SK-N-SH treated with all-trans-retinoic acid at 6 μM for 48 hours (cell line): ENCODE data around the gene KBTBD12.

Source experiments
- ATAC-seq: fragments of 200-7000 bp; cut with Tn5 transposase; 3 replicates; pipeline ENCODE4 v1.9.1; 2020; ENCODE audit warnings: mild to moderate bottlenecking, moderate library complexity
- ARNTL ChIP-seq: fragments of 450-650 bp; formaldehyde crosslinking; IDR thresholded peaks from 2 replicates; pipeline ENCODE4 v1.5.0; 2020; ENCODE audit warnings: low read depth, mild to moderate bottlenecking, moderate library complexity, borderline replicate concordance
- CSDC2 ChIP-seq: fragments of 250-450 bp; sonication (Bioruptor Pico); IDR thresholded peaks from 2 replicates; pipeline ENCODE4 v1.5.0; 2020; ENCODE audit warnings: mild to moderate bottlenecking, moderate library complexity
- ESRRG ChIP-seq: fragments of 250-450 bp; sonication (Bioruptor Pico); IDR thresholded peaks from 2 replicates; pipeline ENCODE4 v1.6.1; 2021; ENCODE audit warnings: mild to moderate bottlenecking
- GLIS3 ChIP-seq: fragments of 250-450 bp; sonication (Bioruptor Pico); IDR thresholded peaks from 2 replicates; pipeline ENCODE4 v1.5.0; 2020; ENCODE audit warnings: mild to moderate bottlenecking, moderate library complexity
- ISL1 ChIP-seq: fragments of 250-450 bp; sonication (Bioruptor Pico); IDR thresholded peaks from 2 replicates; pipeline ENCODE4 v2.1.2; 2022; ENCODE audit warnings: mild to moderate bottlenecking, moderate library complexity
- OSR1 ChIP-seq: fragments of 250-450 bp; sonication (Bioruptor Pico); IDR thresholded peaks from 2 replicates; pipeline ENCODE4 v1.8.0; 2022; ENCODE audit warnings: moderate library complexity, mild to moderate bottlenecking, inconsistent platforms
- POU6F1 ChIP-seq: fragments of 250-450 bp; sonication (Bioruptor Pico); IDR thresholded peaks from 2 replicates; pipeline ENCODE4 v1.8.0; 2021; ENCODE audit warnings: low read depth, mild to moderate bottlenecking, moderate library complexity, borderline replicate concordance
- PPARA ChIP-seq: fragments of 250-450 bp; sonication (Bioruptor Pico); IDR thresholded peaks from 2 replicates; pipeline ENCODE4 v1.5.0; 2020; ENCODE audit warnings: mild to moderate bottlenecking, borderline replicate concordance
- RARB ChIP-seq: fragments of 250-450 bp; sonication (Bioruptor Pico); IDR thresholded peaks from 2 replicates; pipeline ENCODE4 v1.8.0; 2021; ENCODE audit warnings: mild to moderate bottlenecking, moderate library complexity
- SNAI2 ChIP-seq: fragments of 250-450 bp; sonication (Bioruptor Pico); IDR thresholded peaks from 2 replicates; pipeline ENCODE4 v1.5.0; 2020; ENCODE audit warnings: mild to moderate bottlenecking, moderate library complexity
- TCF4 ChIP-seq: fragments of 250-450 bp; sonication (Bioruptor Pico); IDR thresholded peaks from 2 replicates; pipeline ENCODE4 v1.8.0; 2021; ENCODE audit warnings: mild to moderate bottlenecking, moderate library complexity, borderline replicate concordance
- TOX ChIP-seq: fragments of 250-450 bp; sonication (Bioruptor Pico); IDR thresholded peaks from 2 replicates; pipeline ENCODE4 v1.8.0; 2021; ENCODE audit warnings: mild to moderate bottlenecking, moderate library complexity, borderline replicate concordance
- TSHZ2 ChIP-seq: fragments of 250-450 bp; sonication (Bioruptor Pico); IDR thresholded peaks from 2 replicates; pipeline ENCODE4 v1.5.0; 2020; ENCODE audit warnings: mild to moderate bottlenecking, moderate library complexity
- ZC3H10 ChIP-seq: fragments of 250-450 bp; sonication (Bioruptor Pico); IDR thresholded peaks from 2 replicates; pipeline ENCODE4 v1.5.1; 2021; ENCODE audit warnings: mild to moderate bottlenecking, moderate library complexity
- ZFP30 ChIP-seq: fragments of 450-650 bp; formaldehyde crosslinking; IDR thresholded peaks from 2 replicates; pipeline ENCODE4 v1.5.0; 2022; ENCODE audit warnings: mild to moderate bottlenecking, moderate library complexity
- ZNF70 ChIP-seq: fragments of 450-650 bp; formaldehyde crosslinking; IDR thresholded peaks from 2 replicates; pipeline ENCODE4 v1.5.0; 2020; ENCODE audit warnings: mild to moderate bottlenecking, moderate library complexity
- ZNF8 ChIP-seq: fragments of 450-650 bp; formaldehyde crosslinking; IDR thresholded peaks from 2 replicates; pipeline ENCODE4 v1.5.0; 2020; ENCODE audit warnings: mild to moderate bottlenecking, moderate library complexity
- TF ChIP-seq, protein P1 (sequence below): fragments of 250-450 bp; sonication (Bioruptor Pico); IDR thresholded peaks from 2 replicates; pipeline ENCODE4 v1.5.1; 2021; ENCODE audit warnings: mild to moderate bottlenecking, moderate library complexity

Gene KBTBD12

GRCh38 chr3:127953091-127954035 lies 38.3 kb downstream of the KBTBD12 start:
- ATAC-seq, result no peak
- TF ChIP-seq RARB (no peak), TSHZ2 (CRISPR knock-in tag) (no peak)

DNA sequence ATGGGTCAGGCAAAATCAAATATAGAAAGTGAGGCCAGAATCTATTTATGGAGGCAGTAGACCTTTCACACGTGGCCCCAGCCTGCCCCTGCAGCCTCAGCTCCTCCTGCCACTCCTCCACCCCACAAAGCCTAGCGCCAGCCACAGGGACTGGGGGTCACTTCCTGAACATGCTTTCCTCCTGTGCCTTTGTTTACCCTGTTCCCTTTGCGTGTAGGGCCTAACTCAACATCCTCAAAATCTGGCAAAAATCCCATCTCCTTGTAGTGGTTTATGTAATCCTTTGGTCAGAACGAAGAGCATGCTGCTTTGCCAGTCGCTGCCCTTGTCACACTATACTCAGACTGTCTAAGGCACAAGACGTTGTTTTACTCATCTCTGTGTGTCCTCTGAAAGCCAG lies 39.6 kb downstream of the KBTBD12 start:
- ATAC-seq, result no peak
- TF ChIP-seq, protein P1, sequence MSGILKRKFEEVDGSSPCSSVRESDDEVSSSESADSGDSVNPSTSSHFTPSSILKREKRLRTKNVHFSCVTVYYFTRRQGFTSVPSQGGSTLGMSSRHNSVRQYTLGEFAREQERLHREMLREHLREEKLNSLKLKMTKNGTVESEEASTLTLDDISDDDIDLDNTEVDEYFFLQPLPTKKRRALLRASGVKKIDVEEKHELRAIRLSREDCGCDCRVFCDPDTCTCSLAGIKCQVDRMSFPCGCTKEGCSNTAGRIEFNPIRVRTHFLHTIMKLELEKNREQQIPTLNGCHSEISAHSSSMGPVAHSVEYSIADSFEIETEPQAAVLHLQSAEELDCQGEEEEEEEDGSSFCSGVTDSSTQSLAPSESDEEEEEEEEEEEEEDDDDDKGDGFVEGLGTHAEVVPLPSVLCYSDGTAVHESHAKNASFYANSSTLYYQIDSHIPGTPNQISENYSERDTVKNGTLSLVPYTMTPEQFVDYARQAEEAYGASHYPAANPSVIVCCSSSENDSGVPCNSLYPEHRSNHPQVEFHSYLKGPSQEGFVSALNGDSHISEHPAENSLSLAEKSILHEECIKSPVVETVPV (CRISPR knock-in tag), result no peak
- TF ChIP-seq CSDC2 (CRISPR knock-in tag) (no peak), ESRRG (no peak), ZC3H10 (CRISPR knock-in tag) (no peak), ZFP30 (CRISPR knock-in tag) (no peak)

GRCh38 chr3:127955728-127956127 lies 40.7 kb downstream of the KBTBD12 start:
- no peak for ATAC-seq
- no peak for TF ChIP-seq ZFP30 (CRISPR knock-in tag)
- no peak for TF ChIP-seq ISL1 (CRISPR knock-in tag)
- no peak for TF ChIP-seq ESRRG
- no peak for TF ChIP-seq ARNTL (CRISPR knock-in tag)
- no peak for TF ChIP-seq GLIS3 (CRISPR knock-in tag)
- TF ChIP-seq ZC3H10 (CRISPR knock-in tag), result no peak
- TF ChIP-seq ZNF70, result no peak
- TF ChIP-seq PPARA (CRISPR knock-in tag), result no peak
- TF ChIP-seq OSR1 (CRISPR knock-in tag), result no peak
- TF ChIP-seq, protein P1 (CRISPR knock-in tag), result no peak
- no peak for TF ChIP-seq SNAI2 (CRISPR knock-in tag)
- no peak for TF ChIP-seq TCF4 (CRISPR knock-in tag)
- no peak for TF ChIP-seq TSHZ2 (CRISPR knock-in tag)
- TF ChIP-seq POU6F1 (CRISPR knock-in tag), result no peak
- TF ChIP-seq ZNF8 (CRISPR knock-in tag), result no peak
- TF ChIP-seq TOX (CRISPR knock-in tag), result no peak
